WTC11 (cell line): ENCODE measurements around the gene C9orf40. TPM values are rescaled to one million over a fixed set of nuclear protein-coding genes. Genes with fewer than 3 reads are reported as not detected.

Experiments used
- ATAC-seq: fragments of 200-7000 bp; cut with Tn5 transposase; 2 replicates; pipeline ENCODE4 v1.10.0; 2021; ENCODE audit warnings: mild to moderate bottlenecking, moderate library complexity
- CTCF ChIA-PET: fragments of 300-600 bp; sonication (Branson Sonifier 250); formaldehyde crosslinking; loops from one replicate; lab custom pipeline; 2021; ENCODE audit warnings: antibody characterized with exemption; lab: Charles Lee
- POLR2A ChIA-PET: fragments of 350-600 bp; sonication (Branson Sonifier 250); formaldehyde crosslinking; loops from one replicate; lab custom pipeline; 2021; ENCODE audit warnings: antibody characterized with exemption; lab: Charles Lee
- DNase-seq: peaks from one replicate; pipeline ENCODE4 v3.0.0; 2021; ENCODE audit warnings: low spot score
- H3K27ac Mint-ChIP-seq: 2 replicates; pipeline ENCODE4 v1.8.0; 2021; ENCODE audit warnings: mixed read lengths
- H3K27me3 Mint-ChIP-seq: 2 replicates; pipeline ENCODE4 v1.8.0; 2021; ENCODE audit warnings: low read depth, mild to moderate bottlenecking, moderate library complexity, mixed read lengths
- H3K36me3 Mint-ChIP-seq: 2 replicates; pipeline ENCODE4 v1.8.0; 2021; ENCODE audit warnings: mixed read lengths
- H3K4me1 Mint-ChIP-seq: 2 replicates; pipeline ENCODE4 v1.8.0; 2022; ENCODE audit warnings: mixed read lengths
- H3K4me3 Mint-ChIP-seq: 2 replicates; pipeline ENCODE4 v1.8.0; 2021; ENCODE audit warnings: mild to moderate bottlenecking, moderate library complexity, mixed read lengths
- H3K9me3 Mint-ChIP-seq: 2 replicates; pipeline ENCODE4 v1.8.0; 2021; ENCODE audit warnings: mixed read lengths
- GTF2I ChIP-seq: fragments of 250-450 bp; sonication (Bioruptor Pico); conservative IDR thresholded peaks from 2 replicates; pipeline ENCODE4 v1.4.0; 2021; ENCODE audit warnings: mild to moderate bottlenecking
- HMGXB4 ChIP-seq: sonication (generic); formaldehyde crosslinking; IDR thresholded peaks from 2 replicates; pipeline ENCODE4 v1.8.1; 2023; ENCODE audit warnings: mild to moderate bottlenecking, moderate library complexity, missing genetic modification reagents
- SOX15 ChIP-seq: fragments of 250-450 bp; sonication (Bioruptor Pico); IDR thresholded peaks from 2 replicates; pipeline ENCODE4 v1.9.0; 2021; ENCODE audit warnings: mild to moderate bottlenecking
- ZNF232 ChIP-seq: sonication (generic); formaldehyde crosslinking; IDR thresholded peaks from 2 replicates; pipeline ENCODE4 v1.8.0; 2022; ENCODE audit warnings: mild to moderate bottlenecking, missing genetic modification reagents
- ZNF425 ChIP-seq: fragments of 250-450 bp; sonication (Bioruptor Pico); conservative IDR thresholded peaks from 2 replicates; pipeline ENCODE4 v1.9.0; 2021; ENCODE audit warnings: mild to moderate bottlenecking
- total RNA-seq: library from RNA; stranded (reverse); gene quantifications from 3 replicates; pipeline ENCODE4 v1.2.3, GENCODE V29; 2021

The C9orf40 gene
- total RNA-seq, 1 experiment from 2014 or later, result 10.3 TPM

DNA sequence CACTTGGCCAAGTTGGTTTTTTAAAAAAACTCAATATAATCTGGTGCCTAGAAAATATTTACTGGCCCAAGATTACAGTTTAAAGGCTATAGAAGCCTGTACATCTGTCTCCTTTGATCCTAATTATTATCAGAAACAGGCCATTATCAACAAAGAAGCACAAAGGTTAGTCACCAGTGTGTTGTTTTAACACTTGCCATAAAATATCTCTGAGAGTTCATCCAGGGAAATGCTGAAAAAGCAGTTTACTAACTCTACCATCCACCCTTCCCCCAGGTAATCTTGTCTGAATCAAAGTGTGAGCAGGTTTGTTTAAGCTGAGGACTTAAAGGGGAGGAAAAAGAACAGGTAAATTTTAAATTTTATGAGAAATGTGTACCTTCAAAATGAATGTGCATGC, 51.7 kb downstream of the C9orf40 start:
- H3K36me3 Mint-ChIP-seq, result no peaks in the 10 kb centered on the region
- no peaks in the 10 kb centered on the region for H3K4me1 Mint-ChIP-seq
- peaks cover 6% of the 10 kb centered on the region; the same call in 1 of the 2 replicates for H3K9me3 Mint-ChIP-seq
- TF ChIP-seq SOX15 (CRISPR knock-in tag), result no peak
- no peak for TF ChIP-seq GTF2I (CRISPR knock-in tag)
- TF ChIP-seq HMGXB4, result no peak
- TF ChIP-seq ZNF425 (CRISPR knock-in tag), result no peak
- TF ChIP-seq ZNF232, result no peak
- no peak overlapping the region for H3K27ac Mint-ChIP-seq
- no peaks in the 10 kb centered on the region for H3K27me3 Mint-ChIP-seq
- H3K4me3 Mint-ChIP-seq, result no peak overlapping the region
- POLR2A ChIA-PET, result no interaction called here
- ATAC-seq (no peak), DNase-seq (no peak)
- CTCF ChIA-PET, result no interaction called here

Other genes with a start within 250 kb of the C9orf40 start
- gene TRPM6, start 65.0 kb downstream of the C9orf40 start, total RNA-seq, result 0.66 to 1.4 TPM (median 0.78 TPM) in 3 replicates
- gene CARNMT1, start 75.4 kb upstream of the C9orf40 start, total RNA-seq, result 35.4 to 39.2 TPM (median 37.3 TPM) in 3 replicates
- gene NMRK1, start 135.2 kb upstream of the C9orf40 start, total RNA-seq, result 10.5 to 14.5 TPM (median 13.3 TPM) in 3 replicates
- gene OSTF1, start 135.6 kb upstream of the C9orf40 start, total RNA-seq, result 15.0 to 17.8 TPM (median 16.1 TPM) in 3 replicates